GM19043 (cell line): ENCODE data around the gene ZNF423.
A peak's percentile ranks its signal among the peaks of the same experiment; 100 is the strongest.

Experiments
- ATAC-seq: cut with Tn5 transposase; IDR thresholded peaks from one replicate; pipeline ENCODE4 v1.9.1; 2021; ENCODE audit warnings: low read depth; ENCODE audit not compliant: unreplicated experiment

The ZNF423 gene

DNA sequence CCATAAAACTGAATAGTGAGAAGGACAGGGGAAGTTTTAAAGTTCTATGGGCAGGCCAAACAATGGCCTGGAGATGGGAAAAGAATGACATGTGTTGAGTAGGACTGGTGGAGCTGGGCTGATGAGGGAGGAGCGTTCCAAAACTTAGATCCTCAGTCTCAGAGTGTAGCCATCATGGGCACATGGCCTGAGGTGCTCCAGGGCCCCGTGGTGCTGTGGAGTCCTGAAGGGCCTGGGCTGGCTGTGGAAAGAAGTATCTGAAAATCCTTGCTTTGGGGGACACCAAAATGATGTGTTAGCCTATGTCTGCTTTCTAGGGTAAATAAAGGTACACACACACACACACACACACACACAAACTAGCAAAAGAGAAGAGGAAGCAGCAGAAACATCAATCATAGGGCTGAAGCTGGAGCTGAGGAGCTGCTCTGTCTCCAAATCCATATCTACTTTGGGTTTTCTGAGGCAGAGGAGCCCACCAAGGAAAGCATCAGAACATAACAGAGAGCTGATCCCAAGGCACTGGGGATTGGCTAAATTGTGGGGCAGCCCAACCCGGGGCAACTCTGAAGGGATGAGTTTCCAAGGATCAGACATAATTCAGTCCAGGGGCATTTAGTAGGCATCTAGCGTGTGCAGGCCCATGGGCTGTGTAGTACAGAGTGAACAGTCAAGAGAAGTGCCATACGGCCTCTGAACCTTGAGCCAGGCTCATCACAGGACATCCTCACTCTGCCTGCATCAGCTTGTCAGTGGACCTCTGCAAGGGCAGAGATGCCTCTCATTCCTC is 397.1 kb downstream of the ZNF423 start:
- ATAC-seq, result no peak

DNA sequence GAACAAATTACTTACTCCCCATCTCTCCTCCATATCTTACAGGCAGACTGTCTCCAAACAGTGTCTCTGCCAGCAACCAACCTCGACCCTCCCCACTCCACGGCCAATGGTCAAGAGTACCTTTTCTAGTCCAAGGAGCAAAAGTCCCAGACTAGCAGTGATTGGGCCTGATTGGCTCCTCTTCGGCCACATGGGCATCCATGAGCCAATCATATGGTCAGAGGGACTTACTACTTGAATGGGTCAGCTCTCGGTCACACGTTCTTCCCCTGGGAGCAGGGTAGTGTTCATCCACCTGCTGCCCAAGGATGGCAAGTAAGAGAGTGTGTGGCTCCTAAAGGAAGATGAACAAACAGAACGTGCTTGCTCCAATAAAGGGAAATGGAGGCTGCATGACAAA is 397.7 kb downstream of the ZNF423 start:
- ATAC-seq, result no peak

DNA sequence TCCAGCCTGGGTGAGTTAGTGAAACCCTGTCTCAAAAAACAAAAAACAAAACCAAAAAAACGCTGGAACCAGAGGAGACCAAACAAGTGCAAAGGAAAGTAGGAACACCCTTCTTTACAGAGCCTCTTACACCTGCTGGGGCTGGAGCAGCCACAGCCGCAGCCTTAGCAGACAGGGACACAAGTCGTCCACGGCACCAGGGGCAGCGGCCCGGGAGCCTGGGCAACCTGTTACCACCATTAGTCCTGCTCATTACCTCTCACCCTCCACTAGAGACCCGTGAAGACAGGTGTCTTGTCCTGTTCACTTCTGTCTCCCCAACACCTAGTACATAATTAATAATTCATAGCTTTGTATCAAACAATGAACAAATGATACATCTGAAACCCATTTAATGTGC is 398.7 kb downstream of the ZNF423 start:
- no peak for ATAC-seq

DNA sequence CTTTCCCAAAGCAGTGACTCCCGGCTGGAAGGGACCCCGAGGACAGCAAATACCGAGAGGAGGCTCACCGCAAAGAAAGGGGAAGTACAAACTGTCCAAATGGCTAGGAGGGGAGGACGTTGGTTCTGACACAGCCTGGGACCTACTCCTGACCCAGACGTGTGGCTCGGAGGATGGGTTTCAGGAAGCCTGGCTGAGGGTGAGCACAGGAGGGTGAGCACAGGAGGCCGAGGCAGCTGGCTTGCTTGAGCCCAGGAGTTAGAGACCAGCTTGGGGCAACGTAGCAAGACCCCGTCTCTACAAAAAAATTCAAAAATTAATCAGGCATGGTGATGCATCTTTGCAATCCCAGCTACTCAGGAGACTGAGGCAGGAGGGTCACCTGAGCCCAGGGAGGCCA is 399.1 kb downstream of the ZNF423 start:
- no peak for ATAC-seq

DNA sequence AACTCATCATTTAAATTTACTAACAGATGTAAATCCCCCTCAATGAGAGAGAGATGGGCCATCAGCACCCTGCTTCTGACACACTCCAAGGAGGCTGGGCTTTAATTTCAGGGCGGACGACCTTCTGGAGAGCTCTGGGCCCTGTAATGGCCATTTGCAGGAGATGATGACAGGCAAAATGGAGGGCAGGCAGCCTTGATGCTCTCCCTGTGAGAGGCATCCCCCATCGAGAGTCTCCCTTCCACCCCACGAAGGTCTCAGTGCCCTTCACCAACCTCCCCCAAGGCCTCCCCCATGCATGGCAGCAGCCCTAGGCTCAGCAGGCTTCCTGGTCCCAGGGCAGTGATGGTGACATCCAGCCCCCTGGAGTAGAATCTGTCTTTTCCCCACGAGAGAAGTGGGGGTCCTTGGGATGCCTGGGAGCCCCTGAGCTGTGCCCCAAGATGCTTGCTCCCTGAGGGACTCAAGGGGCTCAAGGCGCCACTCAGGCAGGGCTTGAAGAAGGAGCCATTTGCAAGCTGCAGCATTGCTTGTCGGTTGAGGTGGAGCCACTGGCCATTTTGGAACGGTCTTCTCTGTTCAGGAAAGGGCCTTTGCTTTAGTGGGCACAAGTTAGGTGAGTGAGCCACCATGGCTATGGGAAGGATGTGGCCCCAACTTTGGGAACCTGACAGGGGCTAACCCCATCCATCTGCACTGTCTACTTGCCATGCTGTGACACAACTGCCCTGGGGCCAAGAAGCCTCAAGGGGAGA is 399.7 kb downstream of the ZNF423 start:
- ATAC-seq, result no peak

DNA sequence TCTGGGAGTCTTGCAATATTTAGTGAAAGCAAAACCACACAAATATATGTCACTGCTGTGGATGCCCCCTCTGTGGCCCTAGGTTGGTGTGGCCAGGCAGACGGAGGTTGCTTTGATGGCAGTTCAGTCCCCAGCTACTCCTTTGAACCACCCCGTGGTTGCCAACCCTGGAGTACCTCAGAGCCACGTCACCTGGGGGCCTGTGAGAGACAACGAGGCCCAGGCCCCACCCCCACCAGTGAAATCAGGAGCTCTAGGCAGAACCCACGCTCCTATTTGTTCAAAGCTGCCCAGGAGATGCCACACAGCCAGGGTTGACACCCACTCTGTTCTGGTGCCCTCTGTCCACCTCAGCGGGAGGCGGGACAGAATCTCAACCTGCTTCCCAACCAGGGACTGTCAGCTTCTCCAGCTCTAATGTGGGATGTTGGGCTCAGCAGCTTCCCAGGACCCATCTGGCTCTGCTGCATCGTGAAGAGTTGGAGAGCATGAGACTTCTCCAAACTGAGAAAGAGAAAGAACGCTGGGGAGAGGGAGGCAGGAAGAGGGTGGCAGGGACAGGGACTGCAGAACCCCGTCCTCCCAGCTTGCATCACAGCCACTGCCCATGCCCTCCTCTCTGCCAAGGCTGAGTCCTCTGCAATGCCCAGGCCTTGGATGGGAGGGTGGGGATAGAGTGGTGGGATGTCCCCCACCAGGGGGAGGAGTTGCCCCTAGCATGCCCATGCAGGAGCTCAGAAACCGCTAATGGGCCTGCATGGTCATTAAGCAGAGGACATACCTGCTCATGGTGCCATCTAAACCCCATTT is 400.5 kb downstream of the ZNF423 start:
- no peak for ATAC-seq

DNA sequence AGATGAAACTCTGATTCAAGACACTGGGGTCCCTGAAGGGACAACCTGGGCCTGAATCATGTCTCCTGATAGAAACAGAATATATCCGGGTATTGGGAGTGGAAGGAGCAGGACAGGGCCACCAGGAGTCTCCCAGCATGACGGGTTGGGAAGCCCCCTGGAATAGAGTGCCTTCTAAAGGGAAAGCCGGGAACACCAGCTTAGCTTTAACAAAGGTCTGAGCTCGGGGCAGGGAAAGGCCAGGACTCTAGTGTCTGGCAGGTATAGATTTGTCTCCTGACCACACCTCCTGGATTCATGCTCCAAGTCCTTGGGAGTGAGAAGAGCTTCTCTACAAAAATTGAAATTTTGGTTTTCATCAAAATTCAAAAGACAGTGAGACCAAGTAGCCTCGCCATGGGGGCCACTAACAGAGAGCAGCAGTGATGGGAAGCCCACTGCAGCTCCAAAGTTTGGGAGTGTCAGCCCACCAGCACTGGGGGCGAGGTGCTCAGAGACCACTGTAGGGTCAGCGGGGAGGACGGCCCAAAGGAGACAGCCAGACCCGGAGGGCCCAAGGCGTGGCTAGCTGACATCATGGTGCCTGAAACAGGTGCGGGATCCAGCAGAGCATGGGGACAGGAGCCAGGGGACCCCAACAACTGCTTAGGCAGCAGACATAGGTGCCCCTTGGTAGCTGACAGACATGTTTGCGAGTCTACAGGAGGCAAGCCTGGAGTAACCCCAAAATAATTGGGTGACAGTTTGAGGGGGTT is 401.3 kb downstream of the ZNF423 start:
- ATAC-seq, result no peak

DNA sequence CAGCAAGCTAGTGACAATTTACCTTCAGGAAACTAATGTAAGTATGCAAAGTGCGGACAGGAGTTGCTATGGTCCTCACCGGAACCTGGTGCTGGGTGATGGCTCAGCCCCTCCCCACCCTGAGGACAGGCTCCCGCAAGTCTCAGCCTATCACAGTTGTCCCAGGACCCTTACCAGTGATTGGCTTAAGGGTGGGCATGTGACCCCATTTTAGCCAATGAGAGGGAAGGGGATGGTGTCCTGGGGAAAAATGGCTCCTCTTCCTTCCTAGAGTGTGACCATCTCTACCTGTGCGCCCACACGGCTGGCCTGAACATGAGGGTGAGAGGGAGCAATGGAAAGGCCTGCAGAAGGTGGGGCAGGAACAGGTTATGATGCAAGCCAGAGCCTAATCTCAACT is 401.9 kb downstream of the ZNF423 start:
- no peak for ATAC-seq

DNA sequence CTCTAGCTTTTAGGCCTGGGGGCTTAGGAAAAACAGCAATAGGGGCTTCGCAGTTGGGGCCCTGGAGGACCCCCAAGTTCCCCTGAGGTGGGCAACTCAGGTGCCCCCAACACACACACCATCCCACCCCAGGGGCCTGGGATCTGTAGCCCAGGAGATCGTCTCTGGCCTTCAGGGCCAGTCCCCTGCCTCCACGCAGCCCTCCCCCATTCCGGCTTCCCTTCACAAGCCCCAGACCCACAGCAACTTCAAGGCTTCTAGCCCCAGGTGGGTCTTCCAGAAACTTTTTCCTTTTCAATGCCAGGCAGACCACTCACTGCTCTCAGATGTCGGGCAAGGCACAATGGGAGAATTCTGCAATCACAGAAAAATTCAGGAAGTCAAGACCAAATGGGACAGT is 402.9 kb downstream of the ZNF423 start:
- no peak for ATAC-seq

DNA sequence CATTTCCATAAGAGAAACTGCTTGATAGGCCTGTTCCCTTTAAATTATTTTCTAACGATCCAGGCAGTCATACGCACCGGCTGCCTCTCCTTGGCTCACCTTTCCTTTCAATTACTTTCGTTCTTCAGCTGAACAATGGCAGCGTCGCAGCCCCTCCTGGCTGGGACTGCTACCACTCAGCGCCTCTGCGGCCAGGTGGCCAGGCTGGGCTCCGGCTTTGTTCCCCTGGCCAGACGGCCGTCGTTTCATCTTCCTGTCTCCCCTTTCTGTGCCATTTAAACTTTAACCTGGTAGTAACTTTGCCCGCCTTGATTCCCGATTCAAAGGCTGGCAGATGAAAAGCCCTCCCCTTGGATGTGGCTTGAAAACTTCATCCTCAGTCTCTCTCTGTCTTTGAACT is 403.3 kb downstream of the ZNF423 start:
- no peak for ATAC-seq

DNA sequence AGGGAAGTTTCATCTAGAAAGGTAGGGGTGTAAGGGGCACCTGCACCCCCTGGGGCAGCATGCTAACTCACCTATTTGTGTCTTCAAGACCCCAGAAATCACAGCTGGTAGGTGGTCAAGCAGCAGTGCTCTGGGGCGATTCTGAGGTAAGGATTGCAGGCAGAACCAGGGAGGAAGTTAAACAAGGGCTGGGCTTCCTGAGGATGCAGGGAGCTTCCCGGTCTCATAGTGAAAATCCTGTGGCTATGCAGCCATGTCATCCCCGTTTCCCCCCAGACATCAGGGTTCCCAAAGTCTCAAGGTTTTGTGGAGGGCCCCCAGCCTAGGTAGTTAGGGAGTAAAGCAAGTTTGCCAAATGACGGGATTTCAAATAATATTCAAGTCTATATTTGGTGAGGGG is 403.8 kb downstream of the ZNF423 start:
- no peak for ATAC-seq

DNA sequence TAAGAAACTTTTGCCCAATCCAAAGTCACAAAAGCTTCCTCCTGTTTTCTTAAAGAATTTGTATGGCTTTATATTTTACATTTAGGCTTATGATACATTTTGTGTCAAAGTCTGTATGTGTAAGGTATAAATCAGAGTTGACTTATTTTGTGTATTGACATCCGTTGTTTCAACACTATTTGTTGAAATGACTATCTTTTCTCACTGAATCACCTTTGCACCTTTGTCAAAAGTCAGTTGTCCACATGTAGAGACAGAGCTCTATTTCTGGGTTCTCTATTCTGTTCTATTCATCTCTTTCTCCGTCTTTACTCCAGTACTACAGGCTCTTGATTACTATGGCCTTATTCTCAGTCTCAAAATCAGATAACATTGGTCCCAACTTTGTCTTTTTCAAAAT is 409.1 kb downstream of the ZNF423 start:
- no peak for ATAC-seq

DNA sequence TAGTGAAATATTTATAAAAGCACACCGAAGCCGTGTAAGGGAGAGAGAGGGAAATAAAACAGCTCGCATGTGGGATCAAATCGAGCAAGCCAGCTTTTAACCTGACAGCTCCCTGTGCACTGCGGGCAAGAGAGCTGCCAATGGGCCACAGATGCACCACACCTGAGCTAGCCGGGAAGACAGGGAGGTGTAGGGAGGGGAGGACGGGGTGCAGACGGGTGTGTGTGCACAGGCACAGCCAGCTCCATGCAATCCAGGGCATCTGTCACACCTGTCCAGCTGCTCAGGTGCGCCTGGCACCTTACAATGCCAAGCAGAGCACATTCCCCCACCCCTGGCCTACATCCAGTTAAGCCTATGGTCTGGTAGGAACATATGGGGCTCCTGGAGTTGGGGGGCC is 412.3 kb downstream of the ZNF423 start:
- ATAC-seq, result no peak

DNA sequence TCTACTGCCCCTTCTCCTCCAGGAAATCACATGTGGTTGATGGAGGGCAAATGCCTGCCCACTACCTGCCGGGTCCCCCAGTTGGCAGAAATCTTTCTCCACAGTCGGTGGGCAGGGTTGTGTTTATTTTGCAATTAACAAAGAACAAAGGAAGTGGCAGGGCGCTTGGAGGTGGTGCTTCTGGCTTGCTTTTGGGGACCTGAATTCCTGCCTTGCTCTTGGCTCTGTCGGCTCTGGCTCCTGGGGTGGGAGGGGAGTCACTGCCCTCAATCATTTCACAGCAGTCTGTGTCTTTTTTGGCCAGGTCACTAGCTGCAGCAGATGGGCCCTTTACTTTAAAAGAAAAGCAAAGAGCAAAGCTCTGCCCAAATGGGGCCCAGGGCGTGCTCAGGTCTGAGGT is 413.1 kb downstream of the ZNF423 start:
- no peak for ATAC-seq

DNA sequence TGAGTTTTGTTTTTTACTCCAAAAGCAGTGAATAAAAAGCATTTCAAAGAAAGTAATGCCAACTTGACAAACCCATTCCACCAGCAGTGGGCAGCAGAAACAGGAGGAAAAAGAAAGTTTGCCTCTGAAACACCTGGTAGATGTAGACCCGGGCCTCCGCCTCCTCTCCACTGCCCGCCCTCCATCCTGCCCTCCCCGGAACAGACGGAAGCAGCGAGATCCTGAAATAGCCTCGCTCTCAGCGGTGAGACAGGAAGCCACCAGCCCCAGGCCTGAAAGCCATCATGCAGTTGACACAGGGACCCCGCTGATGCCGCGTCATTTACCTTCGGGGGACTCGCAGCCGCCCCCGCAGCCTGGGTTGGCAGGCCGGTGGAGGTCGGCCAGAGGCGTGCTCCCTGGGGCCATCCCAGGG is 414.5 kb downstream of the ZNF423 start:
- ATAC-seq, result peak; percentile 99

DNA sequence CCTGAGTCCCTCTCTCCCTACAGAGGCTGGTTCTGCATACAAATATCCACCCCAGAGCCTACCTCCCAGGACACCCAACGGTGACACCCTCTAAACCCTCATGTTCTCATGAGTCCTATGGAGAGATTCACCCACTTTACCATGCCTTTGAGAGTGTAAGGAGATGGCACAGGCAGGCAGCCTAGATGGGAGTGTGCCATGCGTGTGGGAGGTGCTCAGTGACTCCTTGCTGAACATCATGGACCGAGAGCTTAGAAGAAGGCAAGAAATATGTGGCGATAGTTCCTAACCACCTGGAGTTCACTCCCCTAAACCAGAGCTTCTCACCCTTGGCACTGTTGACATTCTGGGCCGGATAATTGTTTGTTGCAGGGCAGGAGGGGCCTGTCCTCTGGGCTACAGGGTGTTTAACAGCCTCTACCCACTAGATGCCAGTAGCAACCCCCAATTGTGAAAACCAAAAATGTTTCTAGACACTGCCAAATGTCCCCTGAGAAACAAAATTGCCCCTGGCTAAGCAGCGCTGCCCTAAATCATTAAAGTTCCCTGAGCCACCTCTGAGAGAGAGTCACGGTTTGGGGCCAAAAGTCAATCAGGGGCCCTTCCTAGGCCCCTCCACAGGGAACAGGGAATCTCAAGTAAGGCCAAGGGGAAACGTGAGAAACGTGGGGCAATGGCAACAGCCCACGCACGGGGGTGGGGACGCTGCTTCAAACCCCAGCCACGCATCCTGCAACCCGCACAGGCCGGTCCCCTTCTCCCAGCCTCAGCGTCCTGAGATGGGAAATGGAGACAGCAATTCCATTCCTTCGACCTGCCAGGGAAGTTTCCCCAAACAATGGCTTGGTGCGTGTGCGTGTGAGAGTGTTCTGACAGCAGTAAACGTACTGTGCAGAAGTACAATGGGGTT is 415.5 kb downstream of the ZNF423 start:
- ATAC-seq, result no peak

DNA sequence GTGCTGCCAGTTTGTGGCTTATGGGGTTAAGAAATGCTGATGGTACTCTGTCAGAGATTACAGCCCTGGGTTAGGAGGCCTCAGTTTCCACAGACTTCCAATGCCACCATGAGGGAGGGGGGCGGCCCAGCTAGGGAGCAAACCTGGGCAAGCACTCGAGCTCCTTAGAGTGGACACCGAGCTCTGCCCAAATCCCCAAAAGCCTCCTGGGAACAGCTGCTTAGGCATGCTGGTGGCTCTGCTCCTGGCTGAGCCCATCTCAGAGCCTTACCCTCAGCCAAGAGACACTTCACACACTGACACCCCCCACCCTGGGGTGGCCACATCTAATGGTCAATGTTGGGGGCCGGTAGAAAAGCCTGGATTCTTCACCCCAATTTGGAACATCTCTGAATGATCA is 416.2 kb downstream of the ZNF423 start:
- ATAC-seq, result no peak

DNA sequence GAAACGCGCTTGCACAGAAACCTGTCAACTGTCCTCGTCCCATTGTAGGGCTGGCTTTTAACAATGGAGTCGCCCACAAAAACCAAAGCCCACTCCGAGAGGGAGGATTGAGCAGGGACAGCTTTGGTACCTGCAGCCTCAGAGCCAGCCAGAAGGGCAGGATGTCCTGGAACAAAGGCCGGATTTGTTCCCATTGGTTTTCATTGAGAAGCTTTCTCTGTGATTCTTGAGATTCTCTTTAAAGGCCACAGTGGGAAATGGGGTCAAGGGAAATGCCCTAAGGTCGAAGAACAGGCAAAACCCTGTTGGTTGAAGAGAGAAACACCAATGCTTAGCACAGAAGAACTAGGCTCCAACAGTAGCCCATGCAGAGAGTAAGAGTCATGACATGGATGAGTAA is 416.9 kb downstream of the ZNF423 start:
- no peak for ATAC-seq
